Measurements from ENCODE around the gene TAS2R14.

- TF ChIP-seq POLR2AphosphoS5 (IDR thresholded peaks at IDR 0.05): no peak
- no peak for TF ChIP-seq CTCF (IDR thresholded peaks at IDR 0.05 in 8 of 11, conservative IDR thresholded peaks at IDR 0.05 in 3 of 11)
Observed at GRCh38 chr12:10943167-10943566, 4.1 kb upstream of the TAS2R14 start.
